Muscle layer of colon (tissue), 2 donors: Measurements from ENCODE around the gene SPINK1.

ENCODE experiments used
- H3K27ac ChIP-seq: one replicate; pipeline ENCODE4 v1.7.0; 2013; ENCODE audit warnings: low read depth, mild to moderate bottlenecking, low read length, moderate library complexity
- H3K27me3 ChIP-seq, 2 donors: one replicate each; pipeline ENCODE4 v1.7.0; 2013; ENCODE audit warnings: low read length in 2 of 2, mild to moderate bottlenecking in 2 of 2; ENCODE audit not compliant: insufficient read depth in 2 of 2, control insufficient read depth in 1 of 2
- H3K36me3 ChIP-seq: one replicate; pipeline ENCODE4 v1.7.0; 2013; ENCODE audit warnings: mild to moderate bottlenecking, low read length; ENCODE audit not compliant: insufficient read depth
- H3K4me1 ChIP-seq: one replicate; pipeline ENCODE4 v1.7.0; 2013; ENCODE audit warnings: mild to moderate bottlenecking, low read length; ENCODE audit not compliant: insufficient read depth
- H3K4me3 ChIP-seq, 2 donors: one replicate each; pipeline ENCODE4 v1.7.0; 2013; ENCODE audit warnings: low read length in 2 of 2, low read depth in 1 of 2, mild to moderate bottlenecking in 1 of 2, moderate library complexity in 1 of 2
- H3K9ac ChIP-seq: one replicate; pipeline ENCODE4 v1.7.0; 2013; ENCODE audit warnings: low read length
- H3K9me3 ChIP-seq: one replicate; pipeline ENCODE4 v1.7.0; 2013; ENCODE audit warnings: mild to moderate bottlenecking, low read length
- donor health status: abdominal sarcoma.
- donor health status: Adenocarcinoma of cecum.

SPINK1 gene

GRCh38 chr5:147779694-147780093 lies 51.8 kb downstream of the SPINK1 start:
- no peak overlapping the region for H3K27ac ChIP-seq
- H3K27me3 ChIP-seq: no peaks in the 10 kb centered on the region
- no peaks in the 10 kb centered on the region for H3K36me3 ChIP-seq
- H3K9me3 ChIP-seq: no peaks in the 10 kb centered on the region
- no peak overlapping the region for H3K9ac ChIP-seq
- no peak overlapping the region for H3K4me3 ChIP-seq
- H3K4me1 ChIP-seq: no peaks in the 10 kb centered on the region

- Histone ChIP-seq H3K9me3 (no peaks in the 10 kb centered on the region), H3K9ac (no peak overlapping the region), H3K36me3 (no peaks in the 10 kb centered on the region), H3K4me1 (no peaks in the 10 kb centered on the region), H3K27me3 (no peaks in the 10 kb centered on the region), H3K4me3 (no peak overlapping the region), H3K27ac (no peak overlapping the region)
These were observed 54.5 kb downstream of the SPINK1 start for GRCh38 chr5:147776989-147777388.
